Measurements from ENCODE around the gene ERI3.

The ERI3 gene

DNA sequence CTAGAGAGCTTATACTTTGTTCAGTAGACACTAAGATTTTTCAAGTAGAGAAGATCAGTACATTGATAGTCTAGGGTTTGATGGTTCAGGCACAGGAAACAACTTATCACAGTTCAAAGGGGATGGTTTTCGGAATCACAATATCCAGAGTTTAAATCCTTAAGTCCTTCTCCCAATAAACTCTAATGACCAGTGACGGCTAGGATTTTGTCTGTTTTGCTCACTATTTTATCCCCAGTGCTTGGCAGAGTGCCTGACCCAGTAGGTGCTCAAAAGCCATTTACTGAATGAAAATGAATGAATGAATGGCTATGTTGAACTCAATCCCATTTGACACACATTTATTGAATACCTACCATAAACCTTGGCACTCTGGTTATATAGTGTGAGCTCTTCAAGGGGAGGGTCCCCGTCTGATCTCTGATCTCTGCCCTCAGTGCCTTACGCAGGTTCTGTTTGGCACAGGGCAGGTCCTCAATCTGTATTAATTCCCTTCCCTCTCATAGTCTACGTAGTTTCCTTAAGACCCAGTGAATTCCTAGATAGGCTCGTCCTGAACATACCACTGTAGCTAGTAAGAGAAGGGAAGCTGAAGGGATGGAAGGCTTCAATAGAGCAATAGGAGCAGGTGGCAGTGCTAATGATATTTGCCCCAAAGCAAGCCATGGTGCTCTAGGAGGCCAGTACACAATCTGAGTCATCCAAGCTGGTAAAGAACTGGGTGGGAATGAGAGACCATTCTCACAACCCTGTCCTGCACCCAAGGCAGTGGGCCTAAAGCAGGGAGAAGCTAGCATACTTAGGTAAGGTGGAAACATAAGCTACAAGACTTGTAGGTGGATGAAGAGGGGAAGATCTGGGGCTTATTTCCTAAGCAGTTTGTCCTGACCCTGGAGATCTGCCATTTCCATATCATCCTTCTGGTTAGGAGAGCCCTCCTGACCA, 88.4 kb downstream of the ERI3 start:
- no peak overlapping the region for H3K27ac Mint-ChIP-seq
- H3K9me3 Mint-ChIP-seq: no peaks in the 10 kb centered on the region
- ATAC-seq (no peak), DNase-seq (no peak)
- H3K4me1 Mint-ChIP-seq: peaks cover 39% of the 10 kb centered on the region
- no peaks in the 10 kb centered on the region for H3K27me3 Mint-ChIP-seq
- no peak overlapping the region for H3K4me3 Mint-ChIP-seq

DNA sequence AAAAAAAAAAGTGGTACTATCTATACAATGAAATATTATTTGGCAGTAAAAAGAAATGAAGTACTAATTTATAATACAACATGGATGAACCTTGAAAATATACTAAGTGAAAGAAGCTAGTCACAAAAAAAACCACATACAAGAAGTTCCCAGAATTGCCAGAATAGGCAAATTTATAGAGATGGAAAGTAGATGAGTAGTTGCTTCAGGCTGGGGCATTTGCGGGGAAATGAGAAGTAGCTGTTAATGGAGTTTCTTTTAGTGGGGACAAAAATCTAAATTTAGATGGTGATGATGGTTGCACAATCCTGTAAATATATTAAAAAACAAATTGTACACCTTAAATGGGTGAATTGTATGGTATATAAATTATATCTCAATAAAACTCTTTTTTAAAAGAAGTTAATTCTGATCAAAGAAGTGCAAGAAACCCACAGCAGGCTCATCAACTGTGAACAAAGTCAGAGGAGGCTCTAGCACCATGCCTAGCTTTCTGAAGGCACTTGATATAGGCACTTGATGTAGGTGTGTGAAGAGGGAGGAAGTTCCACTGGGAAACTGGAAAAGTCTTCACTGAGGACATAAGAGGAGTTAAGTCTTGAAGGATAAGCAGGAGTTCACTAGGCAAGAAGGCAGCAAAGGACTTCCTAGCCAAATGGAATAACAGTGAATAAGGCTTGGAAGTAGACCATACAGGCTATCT, 89.2 kb downstream of the ERI3 start:
- Mint-ChIP-seq H3K4me1 (peaks cover 42% of the 10 kb centered on the region), H3K4me3 (no peak overlapping the region), H3K27me3 (no peaks in the 10 kb centered on the region), H3K9me3 (no peaks in the 10 kb centered on the region), H3K27ac (peak overlapping the region in 1 of 2 donors; percentile 68)
- ATAC-seq (no peak), DNase-seq (no peak)

GRCh38 chr1:44264451-44264771, 90.6 kb downstream of the ERI3 start:
- H3K27me3 Mint-ChIP-seq: no peaks in the 10 kb centered on the region
- peak overlapping the region in 1 of 2 donors; percentile 22 for H3K27ac Mint-ChIP-seq
- DNase-seq (no peak), ATAC-seq (no peak)
- no peaks in the 10 kb centered on the region for H3K9me3 Mint-ChIP-seq
- no peak overlapping the region for H3K4me3 Mint-ChIP-seq
- H3K4me1 Mint-ChIP-seq: peaks cover 43% of the 10 kb centered on the region

- Mint-ChIP-seq H3K4me1 (peaks cover 37% of the 10 kb centered on the region), H3K4me3 (no peak overlapping the region), H3K27me3 (no peaks in the 10 kb centered on the region), H3K9me3 (no peaks in the 10 kb centered on the region), H3K27ac (peak overlapping the region; percentile 31 to 48)
- ATAC-seq: no peak
- no peak for DNase-seq
Measured at GRCh38 chr1:44263568-44264450, 91.2 kb downstream of the ERI3 start.

- ATAC-seq (no peak), DNase-seq (no peak)
- Mint-ChIP-seq H3K27ac (peak overlapping the region; percentile 14 to 62), H3K27me3 (no peaks in the 10 kb centered on the region), H3K4me1 (peaks cover 35% of the 10 kb centered on the region), H3K9me3 (no peaks in the 10 kb centered on the region), H3K4me3 (no peak overlapping the region)
Measured at GRCh38 chr1:44262816-44263567, 92.1 kb downstream of the ERI3 start.

- Mint-ChIP-seq H3K27ac (peak overlapping the region in 1 of 2 donors; percentile 12), H3K27me3 (no peaks in the 10 kb centered on the region), H3K4me1 (peaks cover 35% of the 10 kb centered on the region), H3K9me3 (no peaks in the 10 kb centered on the region), H3K4me3 (no peak overlapping the region)
- no peak for DNase-seq
- no peak for ATAC-seq
Measured at GRCh38 chr1:44262414-44262813, 92.6 kb downstream of the ERI3 start.

GRCh38 chr1:44261962-44262361, 93.1 kb downstream of the ERI3 start:
- DNase-seq: no peak
- H3K4me3 Mint-ChIP-seq: no peak overlapping the region
- no peak for ATAC-seq
- H3K9me3 Mint-ChIP-seq: no peaks in the 10 kb centered on the region
- peak overlapping the region in 1 of 2 donors; percentile 12 for H3K27ac Mint-ChIP-seq
- peaks cover 35% of the 10 kb centered on the region for H3K4me1 Mint-ChIP-seq
- H3K27me3 Mint-ChIP-seq: no peaks in the 10 kb centered on the region

- Mint-ChIP-seq H3K27ac (peak overlapping the region in 1 of 2 donors; percentile 48), H3K4me3 (no peak overlapping the region), H3K27me3 (no peaks in the 10 kb centered on the region), H3K4me1 (peaks cover 35% of the 10 kb centered on the region), H3K9me3 (no peaks in the 10 kb centered on the region)
- DNase-seq (no peak), ATAC-seq (no peak)
Measured at GRCh38 chr1:44261171-44261817, 93.8 kb downstream of the ERI3 start.

GRCh38 chr1:44260792-44261170, 94.3 kb downstream of the ERI3 start:
- no peak for ATAC-seq
- H3K4me1 Mint-ChIP-seq: peaks cover 32% of the 10 kb centered on the region
- no peaks in the 10 kb centered on the region for H3K27me3 Mint-ChIP-seq
- no peak overlapping the region for H3K4me3 Mint-ChIP-seq
- no peaks in the 10 kb centered on the region for H3K9me3 Mint-ChIP-seq
- no peak for DNase-seq
- H3K27ac Mint-ChIP-seq: peak overlapping the region; percentile 8 to 77

DNA sequence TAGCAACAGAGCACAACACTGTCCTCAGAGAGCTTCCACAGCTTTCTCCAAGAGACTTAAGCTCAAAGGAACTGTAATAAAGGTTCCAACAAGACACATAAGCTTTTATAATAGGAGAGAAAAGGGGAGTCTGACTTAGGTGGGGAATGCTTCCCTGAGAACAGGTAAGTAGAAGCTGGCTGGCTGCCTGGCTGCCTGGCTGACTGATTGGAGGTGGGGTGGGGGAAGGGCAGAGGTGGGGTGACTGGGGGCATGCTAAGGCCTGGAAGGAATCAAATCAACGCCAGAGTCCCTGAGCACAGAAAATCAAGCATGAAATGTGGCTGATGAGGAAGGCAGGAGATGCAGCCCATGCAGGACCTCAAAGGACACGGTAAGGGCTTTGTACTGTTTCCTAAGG, 96.0 kb downstream of the ERI3 start:
- ATAC-seq (no peak), DNase-seq (no peak)
- no peak overlapping the region for H3K27ac Mint-ChIP-seq
- H3K4me3 Mint-ChIP-seq: no peak overlapping the region
- H3K27me3 Mint-ChIP-seq: no peaks in the 10 kb centered on the region
- no peaks in the 10 kb centered on the region for H3K9me3 Mint-ChIP-seq
- peaks cover 15% of the 10 kb centered on the region for H3K4me1 Mint-ChIP-seq

- H3K9me3 Mint-ChIP-seq: no peaks in the 10 kb centered on the region
- H3K4me3 Mint-ChIP-seq: no peak overlapping the region
- H3K27me3 Mint-ChIP-seq: no peaks in the 10 kb centered on the region
- H3K4me1 Mint-ChIP-seq: peaks cover 5% of the 10 kb centered on the region
- ATAC-seq: no peak
- DNase-seq: no peak
- H3K27ac Mint-ChIP-seq: no peak overlapping the region
Measured at GRCh38 chr1:44256762-44257554, 98.1 kb downstream of the ERI3 start.

GRCh38 chr1:44254392-44254910, 100.6 kb downstream of the ERI3 start:
- H3K27me3 Mint-ChIP-seq: no peaks in the 10 kb centered on the region
- H3K4me3 Mint-ChIP-seq: no peak overlapping the region
- no peaks in the 10 kb centered on the region for H3K9me3 Mint-ChIP-seq
- no peaks in the 10 kb centered on the region for H3K4me1 Mint-ChIP-seq
- ATAC-seq (peak; percentile 93), DNase-seq (peak in 1 of 2 donors; percentile 23)
- H3K27ac Mint-ChIP-seq: no peak overlapping the region

- H3K4me3 Mint-ChIP-seq: no peak overlapping the region
- no peaks in the 10 kb centered on the region for H3K4me1 Mint-ChIP-seq
- ATAC-seq (no peak), DNase-seq (no peak)
- H3K27ac Mint-ChIP-seq: no peak overlapping the region
- H3K9me3 Mint-ChIP-seq: no peaks in the 10 kb centered on the region
- no peaks in the 10 kb centered on the region for H3K27me3 Mint-ChIP-seq
Measured at GRCh38 chr1:44251989-44252671, 102.9 kb downstream of the ERI3 start.

All from stimulated activated naive CD8-positive, alpha-beta T cell treated with anti-CD3 and anti-CD28 coated beads, Interleukin-15, amount 100 ng/mL, for 72 hours (primary cell).